Activated T-cell treated with anti-CD3 and anti-CD28 coated beads, Interleukin-2, amount 50 U/mL, for 24 hours (primary cell): ENCODE results near the gene TAAR2.

ENCODE experiments used
- DNase-seq: peaks from one replicate; pipeline ENCODE4 v3.0.0-alpha.2; 2020
- H3K27ac Mint-ChIP-seq: 2 replicates; pipeline ENCODE4 v1.8.0; 2020; ENCODE audit warnings: mild to moderate bottlenecking, mixed read lengths
- H3K27me3 Mint-ChIP-seq: 2 replicates; pipeline ENCODE4 v1.8.0; 2020; ENCODE audit warnings: mixed read lengths
- H3K36me3 Mint-ChIP-seq: 2 replicates; pipeline ENCODE4 v1.8.0; 2020; ENCODE audit warnings: low read depth, mixed read lengths
- H3K4me1 Mint-ChIP-seq: 2 replicates; pipeline ENCODE4 v1.8.0; 2020; ENCODE audit warnings: low read depth, mixed read lengths
- H3K4me3 Mint-ChIP-seq: 2 replicates; pipeline ENCODE4 v1.8.0; 2020; ENCODE audit warnings: mild to moderate bottlenecking, moderate library complexity, mixed read lengths
- H3K9me3 Mint-ChIP-seq: 2 replicates; pipeline ENCODE4 v1.8.0; 2020; ENCODE audit warnings: mixed read lengths

TAAR2 gene

GRCh38 chr6:132590362-132590761 lies 33.7 kb downstream of the TAAR2 start:
- no peak overlapping the region for H3K4me3 Mint-ChIP-seq
- H3K27me3 Mint-ChIP-seq, result peaks cover 29% of the 10 kb centered on the region
- DNase-seq, result no peak
- H3K27ac Mint-ChIP-seq, result no peak overlapping the region
- no peaks in the 10 kb centered on the region for H3K9me3 Mint-ChIP-seq
- no peaks in the 10 kb centered on the region for H3K36me3 Mint-ChIP-seq
- H3K4me1 Mint-ChIP-seq, result no peaks in the 10 kb centered on the region

- Mint-ChIP-seq H3K9me3 (no peaks in the 10 kb centered on the region), H3K27me3 (peaks cover 25% of the 10 kb centered on the region), H3K27ac (no peak within 1 kb of the TSS), H3K36me3 (no peaks in the 10 kb centered on the region), H3K4me3 (no peak within 1 kb of the TSS), H3K4me1 (no peaks in the 10 kb centered on the region)
- no peak for DNase-seq
These were observed 34.6 kb downstream of the TAAR2 start, which contains the start of gene TAAR5 for GRCh38 chr6:132589454-132589853. TSS of gene TAAR5 (minus strand) at chr6:132589741. CDS start at chr6:132589686, 55 bp downstream.

- no peaks in the 10 kb centered on the region for H3K36me3 Mint-ChIP-seq
- H3K9me3 Mint-ChIP-seq, result no peaks in the 10 kb centered on the region
- H3K4me3 Mint-ChIP-seq, result no peak overlapping the region
- H3K4me1 Mint-ChIP-seq, result no peaks in the 10 kb centered on the region
- no peak overlapping the region for H3K27ac Mint-ChIP-seq
- H3K27me3 Mint-ChIP-seq, result peaks cover 14% of the 10 kb centered on the region
- DNase-seq, result no peak
These were observed 36.7 kb downstream of the TAAR2 start for GRCh38 chr6:132587424-132587823.

- Mint-ChIP-seq H3K4me3 (no peak overlapping the region), H3K4me1 (no peaks in the 10 kb centered on the region), H3K27ac (no peak overlapping the region), H3K9me3 (no peaks in the 10 kb centered on the region), H3K36me3 (no peaks in the 10 kb centered on the region), H3K27me3 (peaks cover 14% of the 10 kb centered on the region)
- DNase-seq, result no peak
These were observed 39.4 kb downstream of the TAAR2 start for GRCh38 chr6:132584698-132585097.

GRCh38 chr6:132571774-132572173 lies 52.3 kb downstream of the TAAR2 start:
- Mint-ChIP-seq H3K4me1 (no peaks in the 10 kb centered on the region), H3K4me3 (no peak overlapping the region), H3K27me3 (peaks cover 39% of the 10 kb centered on the region), H3K27ac (no peak overlapping the region), H3K36me3 (no peaks in the 10 kb centered on the region), H3K9me3 (no peaks in the 10 kb centered on the region)
- no peak for DNase-seq

- Mint-ChIP-seq H3K27ac (no peak within 1 kb of the TSS), H3K36me3 (no peaks in the 10 kb centered on the region), H3K4me3 (no peak within 1 kb of the TSS), H3K27me3 (peaks cover 34% of the 10 kb centered on the region), H3K9me3 (no peaks in the 10 kb centered on the region), H3K4me1 (no peaks in the 10 kb centered on the region)
- DNase-seq, result no peak
These were observed 53.8 kb downstream of the TAAR2 start, which contains the start of gene TAAR6 for GRCh38 chr6:132570221-132570777. TSS of gene TAAR6 (plus strand) at chr6:132570322. CDS start at chr6:132570322, 0 bp downstream.

- Mint-ChIP-seq H3K4me1 (no peaks in the 10 kb centered on the region), H3K9me3 (no peaks in the 10 kb centered on the region), H3K27ac (no peak overlapping the region), H3K4me3 (no peak overlapping the region), H3K36me3 (no peaks in the 10 kb centered on the region), H3K27me3 (peaks cover 36% of the 10 kb centered on the region)
- DNase-seq, result no peak
These were observed 54.9 kb downstream of the TAAR2 start for GRCh38 chr6:132569170-132569569.

- H3K4me3 Mint-ChIP-seq, result no peak overlapping the region
- DNase-seq, result no peak
- no peaks in the 10 kb centered on the region for H3K9me3 Mint-ChIP-seq
- no peaks in the 10 kb centered on the region for H3K36me3 Mint-ChIP-seq
- H3K27me3 Mint-ChIP-seq, result peaks cover 38% of the 10 kb centered on the region
- no peak overlapping the region for H3K27ac Mint-ChIP-seq
- no peaks in the 10 kb centered on the region for H3K4me1 Mint-ChIP-seq
These were observed 55.5 kb downstream of the TAAR2 start for GRCh38 chr6:132568611-132569010.

- Mint-ChIP-seq H3K4me3 (no peak overlapping the region), H3K27me3 (peaks cover 33% of the 10 kb centered on the region), H3K36me3 (no peaks in the 10 kb centered on the region), H3K9me3 (no peaks in the 10 kb centered on the region), H3K27ac (no peak overlapping the region), H3K4me1 (no peaks in the 10 kb centered on the region)
- no peak for DNase-seq
These were observed 56.5 kb downstream of the TAAR2 start for GRCh38 chr6:132567566-132567965.
